ENCODE data around the gene PPDPF. TPM values are rescaled to one million over a fixed set of nuclear protein-coding genes. Genes with fewer than 3 reads are reported as not detected.

PPDPF gene
- total RNA-seq, 4 donors from 2014 or later = 142 to 613 (median 338) TPM

DNA sequence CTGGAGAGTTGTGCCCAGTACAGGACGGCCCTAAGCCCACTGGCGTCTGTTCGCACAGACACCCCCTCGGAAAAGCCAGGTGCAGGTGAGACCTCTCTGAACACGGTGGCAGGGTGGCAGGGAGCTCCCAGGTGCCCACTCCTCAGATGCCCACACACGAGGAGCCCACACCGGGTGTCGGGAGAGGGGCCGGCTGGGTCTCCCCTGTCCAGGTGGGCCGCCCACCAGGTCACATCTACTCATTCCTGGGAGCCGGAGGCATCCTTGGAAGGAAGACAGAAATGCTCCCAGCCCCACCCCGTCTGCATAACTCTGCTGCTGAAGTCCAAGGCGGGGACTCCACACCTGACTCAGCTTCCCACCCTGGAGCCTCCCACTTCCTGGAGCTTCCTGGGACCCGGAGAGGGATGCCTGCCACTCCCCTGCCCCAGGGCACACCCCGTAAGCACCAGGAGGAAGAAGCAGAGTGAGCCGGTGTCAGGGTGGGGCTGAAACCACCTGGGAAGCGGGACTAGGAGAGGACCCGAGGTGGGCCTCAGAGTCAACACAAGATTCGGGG lies 24.5 kb downstream of the PPDPF start:
- 20 to 56% methylated on average over 3 to 4 of the region's 19 CpGs for WGBS, 2 donors
- peaks cover 0 to 94% (median 0%) of the 10 kb centered on the region in 4 donors for H3K27me3 ChIP-seq
- no peak for DNase-seq
- H3K4me1 ChIP-seq = peaks cover 0 to 54% (median 15%) of the 10 kb centered on the region in 3 donors
- H3K9me3 ChIP-seq = no peaks in the 10 kb centered on the region
- no peak overlapping the region for H3K27ac ChIP-seq
- no peak overlapping the region for H3K4me3 ChIP-seq
- intact Hi-C loops (cut with DNase I) = no loop called here
- H3K36me3 ChIP-seq = no peaks in the 10 kb centered on the region
- TF ChIP-seq POLR2A (IDR thresholded peaks at IDR 0.05) = no peak
- TF ChIP-seq, protein P1, sequence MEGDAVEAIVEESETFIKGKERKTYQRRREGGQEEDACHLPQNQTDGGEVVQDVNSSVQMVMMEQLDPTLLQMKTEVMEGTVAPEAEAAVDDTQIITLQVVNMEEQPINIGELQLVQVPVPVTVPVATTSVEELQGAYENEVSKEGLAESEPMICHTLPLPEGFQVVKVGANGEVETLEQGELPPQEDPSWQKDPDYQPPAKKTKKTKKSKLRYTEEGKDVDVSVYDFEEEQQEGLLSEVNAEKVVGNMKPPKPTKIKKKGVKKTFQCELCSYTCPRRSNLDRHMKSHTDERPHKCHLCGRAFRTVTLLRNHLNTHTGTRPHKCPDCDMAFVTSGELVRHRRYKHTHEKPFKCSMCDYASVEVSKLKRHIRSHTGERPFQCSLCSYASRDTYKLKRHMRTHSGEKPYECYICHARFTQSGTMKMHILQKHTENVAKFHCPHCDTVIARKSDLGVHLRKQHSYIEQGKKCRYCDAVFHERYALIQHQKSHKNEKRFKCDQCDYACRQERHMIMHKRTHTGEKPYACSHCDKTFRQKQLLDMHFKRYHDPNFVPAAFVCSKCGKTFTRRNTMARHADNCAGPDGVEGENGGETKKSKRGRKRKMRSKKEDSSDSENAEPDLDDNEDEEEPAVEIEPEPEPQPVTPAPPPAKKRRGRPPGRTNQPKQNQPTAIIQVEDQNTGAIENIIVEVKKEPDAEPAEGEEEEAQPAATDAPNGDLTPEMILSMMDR (IDR thresholded peaks at IDR 0.05) = no peak

DNA sequence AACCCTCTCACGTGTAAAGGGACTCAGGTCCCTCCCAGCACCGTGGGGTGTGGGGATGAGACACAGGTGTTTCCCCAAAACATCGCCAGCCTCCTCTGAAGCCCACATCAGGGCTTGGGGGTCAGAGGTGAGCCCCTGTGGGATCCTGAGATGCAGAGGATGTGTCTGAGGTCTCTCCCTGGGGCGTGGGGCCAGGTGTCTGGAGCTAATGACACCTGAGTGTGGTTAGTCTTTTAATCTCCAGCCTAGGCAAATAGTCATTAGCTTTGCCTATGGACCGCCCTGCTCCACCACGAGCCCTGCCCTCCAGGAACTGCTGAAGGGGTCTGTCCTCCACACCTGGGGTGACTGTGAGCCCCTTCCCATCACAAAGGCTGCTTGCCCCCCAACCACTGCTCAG lies 25.2 kb downstream of the PPDPF start:
- no peak for TF ChIP-seq POLR2A (IDR thresholded peaks at IDR 0.05)
- TF ChIP-seq, protein P1 (IDR thresholded peaks at IDR 0.05) = no peak
- 31 to 37% methylated on average over 2 to 4 of the region's 6 CpGs for WGBS, 2 donors
- peaks cover 0 to 95% (median 0%) of the 10 kb centered on the region in 4 donors for H3K27me3 ChIP-seq
- no peaks in the 10 kb centered on the region for H3K9me3 ChIP-seq
- no peak overlapping the region for H3K4me3 ChIP-seq
- no peaks in the 10 kb centered on the region for H3K36me3 ChIP-seq
- H3K4me1 ChIP-seq = peaks cover 0 to 46% (median 15%) of the 10 kb centered on the region in 3 donors
- intact Hi-C loops (cut with DNase I) = no loop called here
- DNase-seq = no peak
- no peak overlapping the region for H3K27ac ChIP-seq

DNA sequence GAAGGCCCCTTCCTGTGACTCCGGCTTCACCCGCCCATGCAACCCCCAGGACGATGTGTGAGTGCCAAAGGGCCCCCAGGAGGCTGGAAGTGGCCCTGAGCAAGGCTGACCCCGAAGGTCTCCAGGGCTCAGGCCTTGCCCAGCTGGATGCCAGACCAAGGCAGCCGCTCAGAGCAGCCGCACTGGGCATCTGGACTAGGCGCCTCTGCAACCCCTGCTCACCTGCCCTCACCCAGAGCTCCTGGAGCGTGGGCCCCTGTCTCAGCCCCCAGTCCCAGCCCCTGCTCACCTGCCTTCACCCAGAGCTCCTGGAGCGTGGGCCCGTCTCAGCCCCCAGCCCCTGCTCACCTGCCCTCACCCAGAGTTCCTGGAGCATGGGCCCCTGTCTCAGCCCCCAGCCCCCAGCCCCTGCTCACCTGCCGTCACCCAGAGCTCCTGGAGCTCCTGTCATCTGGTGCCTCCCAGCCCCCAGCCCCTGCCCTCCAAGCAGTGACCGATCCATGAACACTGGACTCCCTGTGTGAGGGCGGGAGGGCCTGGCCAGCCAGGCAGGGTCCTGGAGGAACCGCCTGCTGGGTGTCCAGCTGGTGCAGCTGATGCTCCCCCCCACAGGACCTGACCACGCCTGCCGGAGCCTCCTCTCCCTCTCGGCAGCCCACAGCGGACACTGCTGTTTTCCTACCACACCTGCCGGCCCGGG lies 25.8 kb downstream of the PPDPF start:
- Histone ChIP-seq H3K4me1 (peaks cover 0 to 41% (median 12%) of the 10 kb centered on the region in 3 donors), H3K27me3 (peaks cover 0 to 94% (median 0%) of the 10 kb centered on the region in 4 donors), H3K27ac (no peak overlapping the region), H3K36me3 (no peaks in the 10 kb centered on the region), H3K4me3 (no peak overlapping the region), H3K9me3 (no peaks in the 10 kb centered on the region)
- 83 to 90% methylated on average over 4 to 9 of the region's 20 CpGs for WGBS, 2 donors
- intact Hi-C loops (cut with DNase I) = no loop called here
- no peak for DNase-seq
- TF ChIP-seq, protein P1 (IDR thresholded peaks at IDR 0.05) = no peak
- no peak for TF ChIP-seq POLR2A (IDR thresholded peaks at IDR 0.05)

DNA sequence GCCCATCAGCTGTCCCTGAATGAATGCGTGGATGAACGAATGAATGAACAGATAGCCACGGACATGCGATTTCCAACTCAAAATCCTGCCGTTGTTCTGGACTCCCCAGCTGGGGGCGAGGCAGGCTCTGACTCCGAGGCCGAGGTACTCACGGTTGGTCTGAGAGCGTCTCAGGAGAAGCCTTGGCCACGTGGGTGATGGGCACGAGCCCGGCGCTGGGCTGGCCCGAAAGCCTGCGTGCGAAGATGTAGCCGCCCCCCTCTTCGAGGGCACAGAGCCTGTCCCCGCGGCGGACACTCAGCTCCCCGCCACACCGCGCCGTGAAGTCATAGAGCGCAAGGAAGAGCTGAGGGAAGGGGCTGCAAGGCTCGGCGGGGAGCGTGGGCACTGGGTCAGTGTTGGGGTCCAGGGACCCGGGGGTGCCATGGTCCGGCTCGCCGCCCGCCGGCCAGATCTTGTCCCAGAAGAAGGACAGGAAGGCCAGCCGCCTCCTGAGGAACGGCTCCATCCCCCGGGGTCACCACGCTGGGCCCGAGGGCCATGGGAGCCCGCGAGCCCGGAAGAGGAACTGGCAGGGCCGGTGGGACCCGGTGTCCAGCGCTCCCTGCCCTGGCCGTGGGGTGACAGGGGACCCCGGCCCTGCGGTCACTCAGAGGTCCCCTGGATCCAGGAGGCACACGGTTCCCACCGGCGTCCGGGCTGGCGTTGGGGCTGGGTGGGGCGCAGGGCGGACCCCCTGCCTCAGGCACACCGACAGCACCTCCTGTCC lies 26.6 kb downstream of the PPDPF start:
- 32 to 90% methylated on average over 2 to 7 of the region's 58 CpGs for whole genome bisulfite sequencing, 2 donors
- DNase-seq = no peak
- H3K4me3 ChIP-seq = no peak overlapping the region
- no peaks in the 10 kb centered on the region for H3K9me3 ChIP-seq
- peaks cover 0 to 35% (median 7%) of the 10 kb centered on the region in 3 donors for H3K4me1 ChIP-seq
- intact Hi-C loops (cut with DNase I) = no loop called here
- TF ChIP-seq, protein P1 (IDR thresholded peaks at IDR 0.05) = no peak
- no peak for TF ChIP-seq POLR2A (IDR thresholded peaks at IDR 0.05)
- H3K27ac ChIP-seq = no peak overlapping the region
- H3K27me3 ChIP-seq = peaks cover 0 to 87% (median 0%) of the 10 kb centered on the region in 4 donors
- H3K36me3 ChIP-seq = no peaks in the 10 kb centered on the region
